NCI-H446 treated with DMSO at 0.1 percent for 48 hours (cell line): ENCODE data around the gene GHRHR.

ENCODE experiments used
- DNase-seq: peaks from one replicate; lab custom pipeline; 2025; lab: John Stamatoyannopoulos, UW

The GHRHR gene

GRCh38 chr7:30928254-30928872, 35.4 kb upstream of the GHRHR start:
- no peak for DNase-seq

GRCh38 chr7:30929686-30930085, 34.1 kb upstream of the GHRHR start:
- no peak for DNase-seq

- DNase-seq, result no peak
Observed at GRCh38 chr7:30930621-30931020, 33.1 kb upstream of the GHRHR start.

- no peak for DNase-seq
Observed at GRCh38 chr7:30931161-30931928, 32.4 kb upstream of the GHRHR start.

GRCh38 chr7:30931929-30932540, 31.7 kb upstream of the GHRHR start:
- no peak for DNase-seq

- peak; percentile 31 for DNase-seq
Observed at GRCh38 chr7:30932562-30932961, 31.2 kb upstream of the GHRHR start.

GRCh38 chr7:30933124-30933974, 30.4 kb upstream of the GHRHR start:
- no peak for DNase-seq

- no peak for DNase-seq
Observed at GRCh38 chr7:30934225-30934624, 29.5 kb upstream of the GHRHR start.

GRCh38 chr7:30934732-30935568, 28.8 kb upstream of the GHRHR start:
- DNase-seq, result no peak

- no peak for DNase-seq
Observed at GRCh38 chr7:30935569-30935877, 28.2 kb upstream of the GHRHR start.

GRCh38 chr7:30936650-30937245, 27.0 kb upstream of the GHRHR start:
- DNase-seq, result no peak

GRCh38 chr7:30937416-30937815, 26.3 kb upstream of the GHRHR start:
- no peak for DNase-seq

- DNase-seq, result peak; percentile 18
Observed at GRCh38 chr7:30938435-30939316, 25.1 kb upstream of the GHRHR start.

- no peak for DNase-seq
Observed at GRCh38 chr7:30941582-30942323, 22.0 kb upstream of the GHRHR start.

GRCh38 chr7:30950197-30950596, 13.6 kb upstream of the GHRHR start:
- DNase-seq, result no peak

- no peak for DNase-seq
Observed at GRCh38 chr7:30954914-30955313, 8.8 kb upstream of the GHRHR start.

GRCh38 chr7:30956704-30957103, 7.0 kb upstream of the GHRHR start:
- DNase-seq, result no peak

GRCh38 chr7:30965372-30965771, 1.6 kb downstream of the GHRHR start:
- DNase-seq, result no peak

- no peak for DNase-seq
Observed at GRCh38 chr7:30965883-30966282, 2.1 kb downstream of the GHRHR start.

GRCh38 chr7:30968294-30968693, 4.5 kb downstream of the GHRHR start:
- no peak for DNase-seq
